HT-29 (cell line): ENCODE results near the gene ARRB1. TPM values are rescaled to one million over a fixed set of nuclear protein-coding genes. Genes with fewer than 3 reads are reported as not detected.
"Not testable (repeated sequence)": the region's sequence is repeated elsewhere in the genome, so short reads cannot be mapped to it uniquely, and the experiment has no call there.

Experiments
- DNase-seq: peaks from one replicate; pipeline ENCODE4 v3.0.0-alpha.2; 2015; ENCODE audit warnings: low spot score
- total RNA-seq: library from RNA; depleted of rRNA; stranded (reverse); fragments of >200 nt; shearing (Covaris generic); gene quantifications from 2 replicates; pipeline ENCODE4 v1.2.3, GENCODE V29; 2014; rRNA removed

ARRB1 gene
- total RNA-seq, result 28.6 and 33.5 TPM in 2 replicates

DNA sequence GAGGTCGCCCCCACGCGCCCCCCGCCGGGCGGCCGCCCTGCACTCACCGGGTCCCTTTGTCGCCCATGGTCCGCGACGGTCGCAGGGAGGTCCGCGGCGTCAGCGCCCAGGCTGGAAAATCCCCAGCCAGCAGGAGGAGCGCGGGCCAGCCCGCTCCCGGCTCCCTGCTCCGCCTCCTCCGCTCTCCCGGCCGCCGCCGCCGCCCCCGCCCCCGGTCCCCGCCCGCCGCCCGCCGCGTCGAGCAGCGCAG lies at the start of gene ARRB1:
Gene ARRB1 (minus strand): TSS at position 121 of the 250 bp plus-strand sequence. CDS start 54 bp downstream, at position 67.
- DNase-seq, result no peak

DNA sequence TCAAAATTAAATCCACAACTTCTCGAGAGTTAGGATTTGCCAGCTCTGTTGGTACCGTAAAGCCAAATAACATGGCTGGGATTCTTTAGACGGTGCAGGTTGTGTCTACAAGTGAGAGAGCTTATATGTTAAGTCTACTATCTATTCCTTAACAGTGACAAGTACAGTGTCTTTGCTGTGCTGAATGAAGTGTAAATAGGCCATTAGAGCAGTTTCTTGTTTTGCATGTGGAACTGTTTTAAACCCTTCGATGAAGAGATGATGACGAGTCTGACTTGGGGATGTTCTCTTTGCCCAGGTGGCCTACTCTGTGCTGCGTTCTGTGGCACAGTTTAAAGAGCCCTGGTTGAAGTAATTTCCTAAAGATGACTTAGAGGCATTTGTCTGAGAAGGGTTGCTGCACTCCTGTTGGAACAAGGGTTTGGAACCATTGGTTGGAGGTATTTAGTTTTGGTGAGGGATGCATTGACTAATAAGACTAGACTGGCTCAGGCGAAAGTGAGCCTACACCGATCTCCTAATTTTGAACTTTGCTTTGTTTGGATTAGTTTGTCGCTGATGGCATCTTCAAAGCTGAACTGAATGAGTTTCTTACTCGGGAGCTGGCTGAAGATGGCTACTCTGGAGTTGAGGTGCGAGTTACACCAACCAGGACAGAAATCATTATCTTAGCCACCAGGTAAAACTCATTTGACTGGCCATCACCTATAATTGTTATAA lies 48.8 kb upstream of the ARRB1 start:
- DNase-seq, result peak; percentile 69

DNA sequence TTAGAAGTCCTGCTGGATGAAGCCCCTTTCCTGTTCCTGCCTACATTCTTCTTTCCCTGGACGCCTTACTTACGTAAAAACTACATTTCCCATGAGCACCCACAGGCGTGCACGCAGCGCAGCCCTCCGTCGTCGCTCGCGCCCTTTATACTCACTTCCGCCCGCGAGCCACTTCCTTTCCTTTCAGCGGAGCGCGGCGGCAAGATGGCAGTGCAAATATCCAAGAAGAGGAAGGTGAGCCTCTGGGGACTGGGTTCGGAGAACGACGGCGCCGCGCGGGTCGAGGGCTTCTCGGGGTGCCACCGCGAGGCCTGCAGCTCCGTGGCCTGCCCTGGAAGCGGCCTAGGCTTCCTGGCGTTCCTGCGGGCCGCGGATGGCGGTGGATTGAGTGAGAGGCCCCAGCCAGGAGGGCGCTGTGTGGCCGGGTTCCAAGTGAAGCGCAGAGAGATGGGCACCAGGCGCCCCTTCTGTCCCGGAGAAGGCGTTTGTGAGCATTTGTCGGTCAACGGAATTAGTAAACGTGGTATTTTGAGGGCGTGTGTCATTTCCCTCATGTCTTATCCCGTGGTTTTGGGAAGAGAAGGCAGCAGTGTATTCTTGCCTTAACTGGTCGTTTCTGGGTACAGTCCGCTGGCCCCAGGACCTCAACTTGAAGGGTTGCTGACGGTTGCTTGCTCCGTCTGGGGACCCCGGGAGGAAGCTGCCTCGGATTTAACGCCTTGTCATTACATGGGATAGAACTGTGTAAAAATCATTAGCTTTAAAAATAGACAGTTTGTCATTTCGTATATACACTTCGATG lies 48.1 kb upstream of the ARRB1 start, which contains the start of gene RPS3:
Gene RPS3 (plus strand): TSS at position 175 of the 802 bp plus-strand sequence. CDS start 30 bp downstream, at position 205.
- peak; percentile 97 for DNase-seq

DNA sequence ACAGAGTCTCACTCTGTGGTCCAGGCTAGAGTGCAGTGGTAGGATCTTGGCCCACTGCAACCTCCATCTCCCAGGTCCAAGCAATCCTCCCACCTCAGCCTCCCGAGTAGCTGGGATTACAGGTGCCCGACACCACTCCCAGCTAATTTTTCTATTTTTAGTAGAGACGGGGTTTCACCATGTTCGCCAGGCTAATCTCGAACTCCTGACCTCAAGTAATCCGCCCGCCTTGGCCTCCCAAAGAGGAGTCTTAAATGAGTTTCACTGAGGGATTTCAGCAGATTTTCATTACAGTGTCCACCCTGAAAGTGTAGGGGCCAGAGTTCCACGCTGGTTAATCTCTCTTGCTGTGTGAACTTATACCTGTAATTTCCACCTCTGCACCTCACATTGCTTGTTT lies 47.4 kb upstream of the ARRB1 start:
- no peak for DNase-seq

DNA sequence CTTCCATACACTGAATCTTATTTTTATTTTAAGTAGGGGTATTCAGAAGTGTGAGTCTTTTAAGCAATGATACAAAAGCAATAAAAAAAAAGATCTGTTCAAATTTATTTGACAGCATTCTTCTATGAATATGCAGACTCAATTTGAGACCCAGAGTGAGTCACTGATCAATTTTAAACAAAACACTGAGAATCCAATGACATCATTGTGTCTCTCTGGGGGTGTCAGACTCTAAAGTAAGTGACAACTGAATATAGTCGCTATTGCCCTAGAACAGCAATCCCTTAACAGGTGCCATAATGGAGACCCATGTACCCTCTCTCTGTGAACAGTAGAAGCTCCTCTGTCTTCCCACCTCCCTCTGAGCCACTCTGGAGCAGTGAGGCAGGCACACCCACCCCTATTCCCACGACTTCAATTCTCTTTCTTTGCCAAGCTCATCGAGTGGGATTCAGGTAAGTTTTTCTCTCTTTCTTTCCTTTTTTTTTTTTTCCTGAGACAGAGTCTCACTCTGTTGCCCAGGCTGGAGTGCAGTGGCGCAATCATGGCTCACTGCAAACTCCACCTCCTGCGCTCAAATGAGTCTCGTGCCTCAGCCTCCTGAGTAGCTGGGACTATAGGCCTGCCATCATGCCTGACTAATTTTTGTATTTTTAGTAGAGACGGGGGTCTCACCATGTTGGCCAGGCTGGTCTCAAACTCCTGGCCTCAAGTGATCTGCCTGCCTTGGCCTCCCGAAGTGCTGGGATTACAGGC lies 42.8 kb upstream of the ARRB1 start:
- no peak for DNase-seq

DNA sequence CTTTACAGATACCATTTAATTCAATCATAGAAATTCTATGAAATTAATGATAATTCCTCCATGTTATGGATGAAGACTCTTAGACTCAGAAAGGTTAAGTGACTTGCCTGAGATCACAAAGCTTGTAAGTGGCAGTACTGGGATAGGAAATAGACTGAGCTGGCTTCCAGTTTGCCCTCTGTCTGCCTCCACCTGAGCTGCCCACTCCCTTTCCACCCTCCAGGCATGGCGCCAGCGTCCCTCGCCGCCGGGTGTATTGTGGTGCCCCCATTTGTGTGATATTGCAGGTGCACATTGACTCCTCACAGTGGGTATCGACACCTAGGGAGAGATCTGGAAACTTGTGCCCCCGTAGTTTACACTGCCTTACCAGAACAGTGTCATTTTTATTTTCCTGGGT lies 38.5 kb upstream of the ARRB1 start:
- DNase-seq, result no peak

DNA sequence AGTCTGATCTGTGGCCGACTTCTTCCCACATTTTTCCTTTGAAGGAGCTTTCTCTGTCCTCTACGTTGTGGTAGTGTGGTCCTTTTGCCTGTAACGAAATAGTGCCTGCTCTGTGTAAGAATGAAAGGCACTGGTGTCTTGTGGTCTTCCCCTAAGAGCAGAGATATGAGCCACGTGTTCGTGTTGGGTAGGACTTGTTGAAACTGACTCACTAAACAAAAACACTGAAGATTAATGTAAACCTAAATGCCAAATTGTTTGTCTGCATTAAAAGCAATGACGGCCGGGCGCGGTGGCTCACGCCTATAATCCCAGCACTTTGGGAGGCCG lies 37.8 kb upstream of the ARRB1 start:
- no peak for DNase-seq

DNA sequence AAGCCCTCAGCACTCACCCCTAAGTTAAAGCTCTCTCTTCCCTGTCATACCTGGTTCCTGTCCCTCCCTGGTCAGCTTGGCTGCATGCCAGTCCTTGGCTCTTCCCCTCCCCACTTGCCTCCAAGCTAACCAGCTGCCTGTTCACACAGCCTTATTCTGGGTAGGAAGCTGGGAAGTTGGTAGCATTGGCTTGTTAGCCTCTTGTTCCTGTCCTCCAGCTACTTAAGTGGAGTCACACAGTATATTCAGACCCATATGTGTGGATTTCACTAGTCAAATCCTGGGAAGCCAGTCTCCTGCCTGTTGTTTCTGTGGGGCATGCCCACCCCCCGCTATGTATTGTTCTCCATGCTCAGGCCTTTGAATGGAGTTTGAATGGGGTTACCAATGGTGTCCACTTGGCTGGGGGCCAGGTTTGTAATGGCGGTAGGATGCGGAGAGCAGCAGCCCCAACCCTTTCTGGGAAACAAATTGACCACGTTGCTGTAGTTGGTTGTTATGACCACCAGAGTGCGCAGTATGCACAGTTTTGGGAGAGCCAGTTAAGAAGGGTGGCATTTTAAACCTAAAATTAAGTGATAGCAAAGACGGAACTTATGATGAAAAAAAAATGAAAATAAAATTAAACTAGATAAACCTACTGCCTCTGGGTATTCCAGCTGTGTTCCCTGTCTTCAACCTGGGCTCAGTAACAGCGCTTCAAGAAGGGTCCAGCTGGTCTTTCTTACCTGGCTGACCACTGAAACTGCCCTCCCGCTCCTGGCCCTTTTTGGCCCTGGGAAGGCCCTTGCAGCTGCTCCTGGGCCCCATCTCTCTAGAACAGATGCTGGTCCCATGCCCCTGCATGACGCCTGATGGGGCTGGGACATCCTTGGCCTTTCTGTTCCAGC lies 37.2 kb upstream of the ARRB1 start:
- DNase-seq, result peak; percentile 93

DNA sequence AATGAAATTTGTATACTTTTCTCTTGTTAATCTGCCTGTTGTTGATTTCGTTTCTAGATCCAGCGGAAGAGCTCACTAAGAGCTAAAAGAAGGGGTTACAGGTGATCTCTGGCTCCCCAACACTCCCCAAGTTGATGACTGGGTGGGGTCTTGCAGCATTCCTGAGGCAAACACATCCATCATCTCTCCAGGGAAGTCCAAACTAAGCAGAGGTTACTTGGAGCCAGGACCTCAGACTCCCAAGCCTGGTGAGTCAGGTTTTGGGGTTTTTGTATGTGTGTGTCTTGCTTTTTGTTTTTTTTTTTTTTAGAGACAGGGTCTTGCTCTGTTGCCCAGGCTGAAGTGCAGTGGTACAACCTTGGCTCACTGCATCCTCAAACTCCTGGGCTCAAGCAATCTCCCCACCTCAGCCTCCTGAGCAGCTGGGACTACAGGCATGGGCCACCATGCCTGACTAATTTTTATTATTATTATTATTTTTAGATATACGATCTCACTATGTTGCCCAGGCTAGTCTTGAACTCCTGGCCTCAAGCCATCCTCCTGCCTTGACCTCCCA lies 36.4 kb upstream of the ARRB1 start:
- DNase-seq, result no peak

DNA sequence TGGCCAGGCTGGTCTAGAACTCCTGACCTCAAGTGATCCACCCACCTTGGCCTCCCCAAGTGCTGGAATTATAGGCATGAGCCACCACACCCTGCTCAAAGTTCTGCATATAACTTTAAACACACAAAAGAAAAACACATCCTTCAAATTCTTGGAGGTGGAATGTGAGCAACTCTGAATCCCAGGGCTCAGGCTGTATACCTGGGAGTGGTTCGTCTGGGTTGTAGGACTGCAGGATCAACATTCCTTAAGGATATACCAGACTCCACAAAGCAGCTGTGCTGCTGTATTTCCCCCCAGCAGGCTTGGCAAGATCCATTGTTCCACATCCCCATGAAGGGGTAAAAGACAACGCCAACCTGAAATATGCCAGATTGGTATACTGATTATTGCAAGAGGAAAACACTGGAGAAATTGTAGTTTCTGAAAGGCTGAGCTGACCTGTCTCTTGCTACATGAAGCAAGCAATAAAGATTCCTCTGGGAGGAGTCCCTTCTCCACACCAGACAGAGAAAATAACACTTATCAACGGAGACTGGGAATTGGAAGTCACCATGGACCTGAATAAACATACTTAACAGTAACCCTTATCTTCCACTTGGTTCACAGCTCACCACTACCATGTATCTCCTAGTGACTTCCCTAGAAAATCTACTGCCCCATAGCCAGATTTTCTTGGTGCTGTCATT lies 35.6 kb upstream of the ARRB1 start:
- DNase-seq, result no peak

DNA sequence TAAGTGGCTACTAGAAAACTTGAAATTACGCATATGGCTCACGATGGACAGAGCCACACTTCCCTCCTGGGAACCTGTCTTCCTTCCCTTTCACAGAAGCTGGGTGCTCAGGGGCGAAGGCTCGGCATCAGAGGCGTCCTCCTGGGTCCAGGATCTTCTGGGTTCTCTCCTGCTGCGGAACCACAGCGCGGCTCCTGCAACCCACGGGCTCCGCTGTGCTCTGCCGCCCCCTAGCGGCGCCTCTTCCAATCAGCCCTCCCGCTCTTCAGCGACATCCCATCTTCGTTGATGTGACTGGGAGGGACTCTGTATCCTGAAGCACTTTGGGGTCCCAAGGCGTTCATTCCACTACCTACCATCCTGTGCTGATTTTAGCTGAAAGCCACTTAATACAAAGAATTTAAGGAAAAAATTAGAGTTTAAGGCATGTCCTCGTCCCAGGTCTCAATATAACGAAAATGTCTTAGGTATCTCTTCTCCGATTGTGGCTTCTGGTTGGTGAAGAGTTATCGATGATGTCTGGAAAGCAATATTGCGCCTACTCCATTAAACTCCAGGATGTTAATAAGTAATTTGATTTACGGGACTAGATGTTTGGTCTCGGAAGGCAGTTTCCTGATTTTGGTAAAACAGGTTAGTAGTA lies 33.1 kb upstream of the ARRB1 start:
- DNase-seq, result peak; percentile 92

DNA sequence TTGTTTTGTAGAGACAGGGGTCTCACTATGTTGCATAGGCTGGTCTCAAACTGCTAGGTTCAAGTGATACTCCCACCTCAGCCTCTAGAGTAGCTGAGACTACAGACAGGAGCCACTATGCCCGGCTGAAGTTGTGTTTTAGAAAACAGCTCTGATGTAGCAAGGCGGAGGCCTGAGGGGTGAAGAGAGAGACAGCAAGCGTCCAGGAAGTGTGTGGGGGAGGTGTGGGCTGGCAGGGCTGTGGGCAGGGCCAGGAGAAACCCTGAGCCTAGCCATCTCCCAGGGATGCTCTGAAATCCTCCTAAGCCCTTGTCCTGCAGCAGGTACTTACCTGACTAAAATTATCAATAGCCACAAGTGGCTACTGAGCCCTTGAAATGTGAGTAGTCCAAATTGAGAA lies 31.8 kb upstream of the ARRB1 start:
- peak; percentile 55 for DNase-seq

DNA sequence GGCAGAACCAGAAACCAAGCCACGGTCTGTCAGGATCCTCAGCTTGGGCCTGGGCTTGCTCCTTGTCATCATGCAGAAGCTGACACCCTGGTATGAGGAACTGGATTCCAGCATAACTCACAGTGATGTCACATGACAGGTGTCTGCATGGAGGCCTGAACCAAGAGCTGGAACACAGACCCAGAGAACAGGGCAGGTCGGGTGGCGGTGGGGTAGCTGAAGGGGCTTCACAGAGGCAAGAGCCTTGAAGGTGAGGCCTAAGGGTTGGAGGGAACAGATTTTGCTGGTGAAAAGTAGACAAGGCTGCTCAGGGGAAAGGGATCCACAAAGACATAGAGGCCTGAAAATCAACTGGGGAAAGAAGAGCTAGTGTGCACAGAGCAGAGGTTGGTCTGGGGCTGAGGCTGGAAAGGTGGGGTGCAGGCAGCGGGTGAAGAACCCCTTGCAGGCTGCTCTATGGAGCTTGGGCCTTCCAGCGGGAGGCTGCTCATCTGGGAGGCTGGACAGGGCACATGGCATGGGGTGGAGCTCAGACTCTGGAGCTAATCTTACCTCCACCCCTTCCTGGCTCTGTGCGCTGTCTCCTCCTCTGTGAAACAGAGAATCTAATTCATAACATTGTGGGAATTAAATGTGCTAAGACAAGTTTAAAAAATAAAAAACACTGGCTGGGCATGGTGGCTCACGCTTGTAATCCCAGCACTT lies 29.4 kb upstream of the ARRB1 start:
- DNase-seq, result peak; percentile 67

DNA sequence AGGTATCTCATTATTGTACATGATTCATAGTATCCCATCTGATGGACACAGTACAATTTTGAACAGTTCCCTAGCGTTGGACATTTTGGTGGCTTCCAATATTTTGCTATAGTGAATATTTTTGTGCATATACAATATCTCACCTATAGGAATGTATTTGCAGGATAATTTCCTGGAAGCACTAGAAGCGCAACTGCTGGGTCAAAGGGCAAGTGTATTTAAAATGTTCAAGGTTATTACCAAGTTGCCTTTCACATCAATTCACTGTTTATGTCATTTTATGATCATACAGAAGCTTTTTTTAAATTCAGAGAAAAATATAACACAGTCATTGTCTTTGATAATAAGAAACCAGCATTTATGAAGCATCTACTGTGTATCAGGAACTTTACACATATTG lies 28.8 kb upstream of the ARRB1 start:
- DNase-seq, result no peak

DNA sequence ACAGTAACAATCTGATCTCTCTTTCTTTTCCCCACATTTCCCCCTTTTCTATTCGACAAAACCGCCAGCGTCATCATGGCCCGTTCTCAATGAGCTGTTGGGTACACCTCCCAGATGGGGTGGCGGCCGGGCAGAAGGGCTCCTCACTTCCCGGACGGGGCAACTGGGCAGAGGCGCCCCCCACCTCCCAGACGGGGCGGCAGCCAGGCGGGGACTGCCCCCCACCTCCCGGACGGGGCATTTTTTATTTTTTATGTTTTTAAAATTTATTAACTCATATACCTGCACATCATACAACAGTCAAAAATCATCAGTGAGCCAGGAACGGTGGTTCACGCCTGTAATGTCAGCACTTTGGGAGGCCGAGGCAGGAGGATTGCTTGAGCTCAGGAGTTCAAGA lies 27.3 kb upstream of the ARRB1 start:
- DNase-seq, result not testable (repeated sequence)

DNA sequence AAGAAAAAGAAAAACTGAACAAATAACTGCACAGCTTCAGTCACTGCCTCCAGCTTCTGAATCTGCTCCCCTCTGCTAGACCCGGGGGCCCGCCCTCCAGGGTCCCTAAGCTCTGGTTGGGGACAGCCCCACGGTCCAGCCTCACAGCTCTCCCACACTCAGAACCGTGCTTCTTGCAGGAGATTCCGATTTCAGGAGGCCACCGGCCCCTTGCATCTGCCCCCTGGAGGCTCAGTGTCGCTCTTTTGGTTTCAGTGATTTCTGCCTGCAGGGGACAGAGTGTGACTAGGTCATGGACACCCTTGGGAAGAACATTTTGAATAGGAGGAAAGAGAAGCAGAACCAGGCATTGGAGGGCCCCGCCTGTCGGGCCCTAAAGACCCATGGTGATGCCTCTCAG lies 24.7 kb upstream of the ARRB1 start:
- DNase-seq, result no peak

DNA sequence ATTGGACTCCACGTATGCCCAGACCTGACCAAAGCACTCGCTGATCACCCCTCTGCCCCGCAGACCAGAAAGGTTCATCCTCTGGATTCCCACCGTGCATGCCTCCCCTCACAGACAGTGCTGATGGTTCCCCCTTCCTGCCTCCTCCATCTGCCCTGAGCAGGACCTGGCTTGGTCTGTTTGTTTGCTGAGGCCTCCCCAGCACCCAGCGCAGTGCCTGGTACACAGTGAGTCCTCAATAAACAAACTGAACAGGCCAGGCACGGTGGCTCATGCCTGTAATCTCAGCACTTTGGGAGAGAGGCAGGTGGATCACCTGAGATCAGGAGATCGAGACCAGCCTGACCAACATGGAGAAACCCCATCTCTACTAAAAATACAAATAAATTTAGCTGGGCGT lies 24.2 kb upstream of the ARRB1 start:
- no peak for DNase-seq

DNA sequence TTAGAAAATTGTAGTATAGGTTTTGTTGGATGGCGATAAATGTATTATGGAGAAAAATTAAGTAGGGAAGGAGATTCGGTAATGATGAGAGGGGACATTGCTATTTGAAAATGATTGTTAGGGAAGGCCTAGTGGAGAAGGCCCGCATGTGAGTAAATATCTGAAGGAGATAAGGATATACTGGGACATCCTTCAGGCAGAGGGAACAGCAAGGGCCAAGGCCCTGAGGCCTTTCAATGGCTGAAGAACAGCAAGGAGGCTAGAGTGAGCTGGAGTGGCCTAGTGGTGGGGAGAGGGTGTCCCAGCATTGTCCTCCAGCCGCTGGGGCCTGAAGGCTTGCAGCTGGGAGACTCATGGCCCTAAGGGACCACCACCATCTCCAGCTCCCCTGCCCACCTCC lies 23.2 kb upstream of the ARRB1 start:
- DNase-seq, result no peak

DNA sequence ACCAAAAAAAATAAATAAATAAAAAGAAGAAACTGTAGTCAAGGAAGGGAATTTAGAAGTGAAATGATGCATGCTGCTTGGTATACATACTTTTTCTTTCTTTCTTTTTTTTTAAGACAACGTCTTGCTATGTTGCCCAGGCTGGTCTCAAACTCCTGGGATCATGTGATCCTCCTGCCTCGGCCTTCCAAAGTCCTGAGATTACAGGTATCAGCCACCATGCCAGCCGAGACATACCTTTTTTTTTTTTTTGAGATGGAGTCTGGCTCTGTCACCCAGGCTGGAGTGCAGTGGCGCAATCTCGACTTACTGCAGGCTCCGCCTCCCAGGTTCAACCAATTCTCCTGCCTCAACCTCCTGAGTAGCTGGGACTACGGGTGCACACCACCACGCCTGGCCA lies 21.7 kb upstream of the ARRB1 start:
- no peak for DNase-seq
